GM19395 (cell line): ENCODE measurements around the gene MANEA.
"Not testable (repeated sequence)": the region's sequence is repeated elsewhere in the genome, so short reads cannot be mapped to it uniquely, and the experiment has no call there.

ENCODE experiments used
- ATAC-seq: cut with Tn5 transposase; IDR thresholded peaks from one replicate; pipeline ENCODE4 v1.9.1; 2021; ENCODE audit warnings: mild to moderate bottlenecking, moderate library complexity; ENCODE audit not compliant: unreplicated experiment

MANEA gene

GRCh38 chr6:95577304-95578105 lies at the start of gene MANEA:
Gene MANEA, plus strand, starts transcription at chr6:95577535. Its CDS starts 8,905 bp downstream, at chr6:95586440.
- peak; percentile 73 for ATAC-seq

GRCh38 chr6:95529762-95530161 lies 47.6 kb upstream of the MANEA start:
- ATAC-seq, result no peak

GRCh38 chr6:95530176-95530819 lies 47.0 kb upstream of the MANEA start:
- ATAC-seq, result no peak

GRCh38 chr6:95543798-95544197 lies 33.5 kb upstream of the MANEA start:
- no peak for ATAC-seq

- ATAC-seq, result no peak
Observed at GRCh38 chr6:95544517-95545225, 32.7 kb upstream of the MANEA start.

- ATAC-seq, result no peak
Observed at GRCh38 chr6:95545226-95545625, 32.1 kb upstream of the MANEA start.

- no peak for ATAC-seq
Observed at GRCh38 chr6:95545686-95546085, 31.6 kb upstream of the MANEA start.

- ATAC-seq, result no peak
Observed at GRCh38 chr6:95546148-95546547, 31.2 kb upstream of the MANEA start.

GRCh38 chr6:95547043-95547442 lies 30.3 kb upstream of the MANEA start:
- no peak for ATAC-seq

GRCh38 chr6:95548188-95548786 lies 29.0 kb upstream of the MANEA start:
- ATAC-seq, result no peak

GRCh38 chr6:95551678-95552324 lies 25.5 kb upstream of the MANEA start:
- ATAC-seq, result no peak

- no peak for ATAC-seq
Observed at GRCh38 chr6:95553880-95554279, 23.5 kb upstream of the MANEA start.

- ATAC-seq, result not testable (repeated sequence)
Observed at GRCh38 chr6:95560956-95561355, 16.4 kb upstream of the MANEA start.

GRCh38 chr6:95569560-95569959 lies 7.8 kb upstream of the MANEA start:
- ATAC-seq, result no peak

GRCh38 chr6:95572098-95572497 lies 5.2 kb upstream of the MANEA start:
- peak; percentile 32 for ATAC-seq

GRCh38 chr6:95574811-95575210 lies 2.5 kb upstream of the MANEA start:
- no peak for ATAC-seq

GRCh38 chr6:95576218-95576997 lies 927 bp upstream of the MANEA start:
- ATAC-seq, result peak; percentile 39

GRCh38 chr6:95576998-95577303 lies 384 bp upstream of the MANEA start:
- no peak for ATAC-seq

GRCh38 chr6:95578106-95578410 lies 723 bp downstream of the MANEA start:
- ATAC-seq, result peak; percentile 14

- no peak for ATAC-seq
Observed at GRCh38 chr6:95581073-95581472, 3.7 kb downstream of the MANEA start.
